GM12875 (cell line): ENCODE results near the gene ATP1A4.
A peak's percentile ranks its signal among the peaks of the same experiment; 100 is the strongest.
"Not testable (repeated sequence)": the region's sequence is repeated elsewhere in the genome, so short reads cannot be mapped to it uniquely, and the experiment has no call there.

Experiments used
- H3K4me3 ChIP-seq: one replicate; pipeline ENCODE4 v1.5.1; 2011; ENCODE audit warnings: low read depth, low read length, control low read depth
- CTCF ChIP-seq: IDR thresholded peaks from 2 replicates; pipeline ENCODE4 v1.5.1; 2011; ENCODE audit warnings: low read depth, mild to moderate bottlenecking, control low read depth, inconsistent platforms, low read length, moderate library complexity, borderline replicate concordance; ENCODE audit not compliant: insufficient read depth

ATP1A4 gene

GRCh38 chr1:160108888-160109662 is 42.3 kb upstream of the ATP1A4 start:
- TF ChIP-seq CTCF, result peak; percentile 51; the same call in 1 of the 2 replicates
- no peak overlapping the region for H3K4me3 ChIP-seq

GRCh38 chr1:160109686-160110085 is 41.7 kb upstream of the ATP1A4 start:
- no peak overlapping the region for H3K4me3 ChIP-seq
- no peak for TF ChIP-seq CTCF

DNA sequence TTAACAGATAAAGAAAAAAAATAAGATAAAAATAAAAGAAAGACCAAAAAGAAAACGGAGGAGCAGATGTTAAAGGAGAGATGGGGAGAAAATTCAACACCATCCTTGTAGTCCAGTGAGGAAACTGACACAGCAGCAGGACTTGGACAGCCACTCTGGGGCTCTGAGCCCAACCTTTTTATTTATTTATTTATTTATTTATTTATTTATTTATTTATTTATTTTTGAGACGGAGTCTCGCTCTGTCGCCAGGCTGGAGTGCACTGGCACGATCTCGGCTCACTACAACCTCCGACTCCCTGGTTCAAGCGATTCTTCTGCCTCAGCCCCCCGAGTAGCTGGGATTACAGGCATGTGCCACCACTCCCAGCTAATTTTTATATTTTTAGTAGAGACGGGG is 39.9 kb upstream of the ATP1A4 start:
- not testable (repeated sequence) for H3K4me3 ChIP-seq

- no peak overlapping the region for H3K4me3 ChIP-seq
- no peak for TF ChIP-seq CTCF
Observed at GRCh38 chr1:160112357-160112756, 39.0 kb upstream of the ATP1A4 start.

DNA sequence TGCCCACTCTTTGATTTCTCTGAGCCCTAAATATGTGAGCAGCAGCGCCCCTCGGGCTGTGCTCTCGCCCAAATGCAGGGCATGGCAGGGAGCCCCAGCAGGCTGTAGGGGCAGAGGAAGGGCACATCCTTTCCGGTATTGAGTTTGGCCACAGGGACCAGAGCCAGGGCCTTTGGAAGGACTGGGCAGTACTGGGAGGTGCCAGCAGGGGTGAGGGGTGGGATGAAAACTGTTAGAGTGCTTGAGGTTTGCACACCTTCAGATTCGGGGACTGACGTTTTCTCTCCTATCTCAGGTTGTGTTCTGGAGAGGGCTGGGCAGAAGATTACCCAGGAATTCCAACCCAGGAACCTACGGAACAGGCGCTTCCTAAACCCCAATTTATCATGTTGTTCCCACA is 38.0 kb upstream of the ATP1A4 start:
- TF ChIP-seq CTCF, result no peak

GRCh38 chr1:160114085-160114484 is 37.3 kb upstream of the ATP1A4 start:
- H3K4me3 ChIP-seq, result no peak overlapping the region
- TF ChIP-seq CTCF, result no peak

More for the DNA sequence above, 38.0 kb upstream of the ATP1A4 start:
- H3K4me3 ChIP-seq, result no peak overlapping the region

DNA sequence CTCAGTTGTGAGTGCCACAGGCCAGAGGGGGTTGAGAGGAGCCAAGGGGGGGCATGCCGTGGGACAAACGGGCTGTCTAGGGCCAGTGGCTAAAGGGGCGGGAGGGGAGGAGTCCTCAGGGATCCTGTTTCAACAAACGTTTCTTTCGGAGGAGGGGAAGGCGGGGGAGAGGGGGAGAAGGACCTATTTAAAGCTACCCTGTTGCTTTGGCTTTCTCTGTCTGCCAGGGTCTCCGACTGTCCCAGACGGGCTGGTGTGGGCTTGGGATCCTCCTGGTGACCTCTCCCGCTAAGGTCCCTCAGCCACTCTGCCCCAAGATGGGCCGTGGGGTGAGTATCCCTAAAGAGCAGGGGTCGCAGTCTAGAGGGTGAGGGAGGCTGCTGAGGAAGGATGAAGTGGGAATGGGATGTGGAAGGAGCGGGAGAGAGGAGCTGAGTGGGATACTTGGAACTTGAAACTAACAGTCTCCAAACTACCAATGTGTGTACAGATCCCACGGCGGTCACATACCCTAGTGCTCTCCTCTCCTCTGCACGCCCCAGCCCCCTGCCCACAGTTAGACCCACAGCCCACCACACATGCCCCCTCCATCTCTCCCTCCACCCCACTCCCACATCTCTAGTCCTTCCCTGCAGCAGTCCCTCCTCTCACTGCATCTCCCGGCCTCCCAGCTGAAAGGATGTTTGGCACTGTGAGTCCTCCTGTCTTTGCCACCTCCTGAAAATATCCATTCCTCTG is 35.7 kb upstream of the ATP1A4 start, which contains the start of gene ATP1A2:
TSS of gene ATP1A2 (plus strand) at position 215 of the 738 bp plus-strand sequence. CDS start at position 318, 103 bp downstream.
- H3K4me3 ChIP-seq, result no peak within 1 kb of the TSS
- TF ChIP-seq CTCF, result no peak
